ENCODE results near the gene MMP25. TPM values are rescaled to one million over a fixed set of nuclear protein-coding genes. Genes with fewer than 3 reads are reported as not detected.

MMP25 gene
- total RNA-seq, 6 donors from 2014 or later: 10.0 to 41.4 (median 20.5) TPM

DNA sequence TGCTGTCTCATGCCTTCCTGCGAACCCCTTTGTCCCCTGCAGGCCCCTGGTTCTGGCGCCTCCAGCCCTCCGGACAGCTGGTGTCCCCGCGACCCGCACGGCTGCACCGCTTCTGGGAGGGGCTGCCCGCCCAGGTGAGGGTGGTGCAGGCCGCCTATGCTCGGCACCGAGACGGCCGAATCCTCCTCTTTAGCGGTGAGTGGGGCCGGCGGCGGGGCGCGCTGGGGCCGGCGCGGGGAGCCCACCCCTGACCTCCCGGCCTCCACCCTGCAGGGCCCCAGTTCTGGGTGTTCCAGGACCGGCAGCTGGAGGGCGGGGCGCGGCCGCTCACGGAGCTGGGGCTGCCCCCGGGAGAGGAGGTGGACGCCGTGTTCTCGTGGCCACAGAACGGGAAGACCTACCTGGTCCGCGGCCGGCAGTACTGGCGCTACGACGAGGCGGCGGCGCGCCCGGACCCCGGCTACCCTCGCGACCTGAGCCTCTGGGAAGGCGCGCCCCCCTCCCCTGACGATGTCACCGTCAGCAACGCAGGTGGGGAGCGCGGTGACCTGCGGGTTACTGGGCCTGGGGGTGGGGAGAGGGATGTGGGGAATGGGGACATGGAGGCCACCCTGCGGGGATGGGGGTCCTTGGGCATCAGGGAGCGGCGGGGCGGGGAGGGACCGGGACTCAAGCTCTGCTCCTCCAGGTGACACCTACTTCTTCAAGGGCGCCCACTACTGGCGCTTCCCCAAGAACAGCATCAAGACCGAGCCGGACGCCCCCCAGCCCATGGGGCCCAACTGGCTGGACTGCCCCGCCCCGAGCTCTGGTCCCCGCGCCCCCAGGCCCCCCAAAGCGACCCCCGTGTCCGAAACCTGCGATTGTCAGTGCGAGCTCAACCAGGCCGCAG, 12.0 kb downstream of the MMP25 start:
- no peaks in the 10 kb centered on the region for H3K36me3 ChIP-seq
- no peaks in the 10 kb centered on the region for H3K27me3 ChIP-seq
- TF ChIP-seq, protein P1, sequence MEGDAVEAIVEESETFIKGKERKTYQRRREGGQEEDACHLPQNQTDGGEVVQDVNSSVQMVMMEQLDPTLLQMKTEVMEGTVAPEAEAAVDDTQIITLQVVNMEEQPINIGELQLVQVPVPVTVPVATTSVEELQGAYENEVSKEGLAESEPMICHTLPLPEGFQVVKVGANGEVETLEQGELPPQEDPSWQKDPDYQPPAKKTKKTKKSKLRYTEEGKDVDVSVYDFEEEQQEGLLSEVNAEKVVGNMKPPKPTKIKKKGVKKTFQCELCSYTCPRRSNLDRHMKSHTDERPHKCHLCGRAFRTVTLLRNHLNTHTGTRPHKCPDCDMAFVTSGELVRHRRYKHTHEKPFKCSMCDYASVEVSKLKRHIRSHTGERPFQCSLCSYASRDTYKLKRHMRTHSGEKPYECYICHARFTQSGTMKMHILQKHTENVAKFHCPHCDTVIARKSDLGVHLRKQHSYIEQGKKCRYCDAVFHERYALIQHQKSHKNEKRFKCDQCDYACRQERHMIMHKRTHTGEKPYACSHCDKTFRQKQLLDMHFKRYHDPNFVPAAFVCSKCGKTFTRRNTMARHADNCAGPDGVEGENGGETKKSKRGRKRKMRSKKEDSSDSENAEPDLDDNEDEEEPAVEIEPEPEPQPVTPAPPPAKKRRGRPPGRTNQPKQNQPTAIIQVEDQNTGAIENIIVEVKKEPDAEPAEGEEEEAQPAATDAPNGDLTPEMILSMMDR (IDR thresholded peaks at IDR 0.05): peak in 1 of 6 experiments; percentile 28
- TF ChIP-seq POLR2A (IDR thresholded peaks at IDR 0.05): no peak
- WGBS, 2 donors: 8% methylated on average over 33 of the region's 77 CpGs; no CpG with 5 or more reads in 1 of the 2 donors
- peak overlapping the region; percentile 88 to 98 (median 90) for H3K27ac ChIP-seq
- peak overlapping the region; percentile 71 to 95 (median 77) for H3K4me3 ChIP-seq
- DNase-seq: peak; percentile 73 to 91
- no peaks in the 10 kb centered on the region for H3K9me3 ChIP-seq
- H3K4me1 ChIP-seq: peaks cover 20 to 40% (median 27%) of the 10 kb centered on the region in 4 donors
- ATAC-seq (ENCODE audit: low FRiP score in 2 of 2): peak; percentile 25 to 34

DNA sequence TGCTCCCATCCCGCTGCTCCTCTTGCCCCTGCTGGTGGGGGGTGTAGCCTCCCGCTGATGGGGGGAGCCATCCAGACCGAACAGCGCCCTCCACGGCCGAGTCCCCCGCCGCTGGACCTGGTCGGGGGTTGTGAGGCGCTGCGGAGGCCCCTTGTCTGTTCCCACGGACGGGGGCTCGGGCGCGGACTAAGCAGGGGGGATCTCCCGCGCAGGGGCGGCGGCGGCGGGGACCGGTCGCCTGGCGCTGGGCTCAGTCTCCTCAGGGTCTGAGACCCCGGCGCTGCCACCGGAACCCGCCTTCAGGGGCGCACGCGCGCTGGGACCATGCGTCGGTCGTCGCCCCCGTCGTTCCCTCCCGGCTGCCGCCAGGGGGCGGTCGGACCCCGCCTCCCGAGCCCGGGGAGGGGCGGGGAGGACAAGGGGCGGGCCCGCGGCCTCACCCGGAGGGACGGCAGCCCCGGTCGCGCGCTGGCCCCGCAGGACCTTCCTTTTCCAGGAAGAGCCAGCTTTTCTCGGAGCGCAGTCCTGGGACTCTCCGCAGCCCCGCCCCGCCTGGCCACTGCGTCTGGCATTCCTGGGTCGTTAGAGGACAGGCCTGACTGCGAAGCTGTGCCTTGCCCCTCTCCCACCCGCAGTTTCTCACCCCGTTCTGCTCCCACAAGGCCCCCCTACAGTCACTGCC, 12.8 kb downstream of the MMP25 start:
- Histone ChIP-seq H3K4me3 (peak overlapping the region; percentile 71 to 95 (median 77)), H3K36me3 (no peaks in the 10 kb centered on the region), H3K27ac (peak overlapping the region; percentile 88 to 98 (median 90)), H3K9me3 (no peaks in the 10 kb centered on the region), H3K4me1 (peaks cover 20 to 40% (median 27%) of the 10 kb centered on the region in 4 donors), H3K27me3 (no peaks in the 10 kb centered on the region)
- TF ChIP-seq, protein P1 (IDR thresholded peaks at IDR 0.05): peak; percentile 98 to 100 (median 100)
- TF ChIP-seq EP300 (IDR thresholded peaks at IDR 0.05) (peak in 2 of 4 donors; percentile 90 to 93), POLR2A (IDR thresholded peaks at IDR 0.05) (peak in 1 of 4 donors; percentile 72), POLR2AphosphoS5 (IDR thresholded peaks at IDR 0.05) (peak; percentile 81 to 82)
- ATAC-seq (ENCODE audit: low FRiP score in 2 of 2) (peak; percentile 95 to 99), DNase-seq (peak; percentile 94 to 98)
- 0% methylated on average over 10 to 14 of the region's 67 CpGs for WGBS, 2 donors

DNA sequence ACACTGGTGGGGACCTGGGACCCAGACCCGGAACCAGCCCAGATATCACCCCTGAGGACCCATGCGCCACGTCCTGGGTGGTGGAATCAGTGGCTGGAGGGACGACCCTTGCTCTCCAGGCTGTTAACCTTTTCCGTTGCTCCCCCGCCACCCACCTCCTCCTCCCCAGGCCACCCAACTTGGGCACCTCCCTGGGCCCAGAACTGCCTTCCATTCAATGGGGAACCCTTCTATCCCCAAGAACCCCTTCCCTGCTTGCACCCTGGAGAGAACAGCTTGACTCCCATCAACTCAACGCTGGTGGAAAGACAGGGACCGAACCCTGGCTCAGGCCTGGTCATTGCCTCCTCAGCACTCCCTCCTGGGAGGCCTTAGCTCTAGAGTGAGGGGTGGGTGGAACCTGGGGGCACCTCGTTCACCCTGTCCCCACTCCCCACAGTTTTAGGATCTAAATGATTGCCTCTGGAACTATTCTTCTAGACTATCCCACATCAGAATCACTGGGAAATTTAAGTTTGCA, 13.4 kb downstream of the MMP25 start:
- Histone ChIP-seq H3K27me3 (no peaks in the 10 kb centered on the region), H3K4me3 (peak overlapping the region in 3 of 4 donors; percentile 71 to 95 (median 72)), H3K9me3 (no peaks in the 10 kb centered on the region), H3K27ac (peak overlapping the region; percentile 88 to 98 (median 90)), H3K36me3 (no peaks in the 10 kb centered on the region), H3K4me1 (peaks cover 24 to 38% (median 30%) of the 10 kb centered on the region in 4 donors)
- ATAC-seq (ENCODE audit: low FRiP score in 2 of 2) (no peak), DNase-seq (no peak)
- TF ChIP-seq, protein P1 (IDR thresholded peaks at IDR 0.05): no peak
- TF ChIP-seq POLR2AphosphoS5 (IDR thresholded peaks at IDR 0.05) (no peak), EP300 (IDR thresholded peaks at IDR 0.05) (no peak), POLR2A (IDR thresholded peaks at IDR 0.05) (no peak)
- 49 to 59% methylated on average over 8 to 9 of the region's 9 CpGs for WGBS, 2 donors

DNA sequence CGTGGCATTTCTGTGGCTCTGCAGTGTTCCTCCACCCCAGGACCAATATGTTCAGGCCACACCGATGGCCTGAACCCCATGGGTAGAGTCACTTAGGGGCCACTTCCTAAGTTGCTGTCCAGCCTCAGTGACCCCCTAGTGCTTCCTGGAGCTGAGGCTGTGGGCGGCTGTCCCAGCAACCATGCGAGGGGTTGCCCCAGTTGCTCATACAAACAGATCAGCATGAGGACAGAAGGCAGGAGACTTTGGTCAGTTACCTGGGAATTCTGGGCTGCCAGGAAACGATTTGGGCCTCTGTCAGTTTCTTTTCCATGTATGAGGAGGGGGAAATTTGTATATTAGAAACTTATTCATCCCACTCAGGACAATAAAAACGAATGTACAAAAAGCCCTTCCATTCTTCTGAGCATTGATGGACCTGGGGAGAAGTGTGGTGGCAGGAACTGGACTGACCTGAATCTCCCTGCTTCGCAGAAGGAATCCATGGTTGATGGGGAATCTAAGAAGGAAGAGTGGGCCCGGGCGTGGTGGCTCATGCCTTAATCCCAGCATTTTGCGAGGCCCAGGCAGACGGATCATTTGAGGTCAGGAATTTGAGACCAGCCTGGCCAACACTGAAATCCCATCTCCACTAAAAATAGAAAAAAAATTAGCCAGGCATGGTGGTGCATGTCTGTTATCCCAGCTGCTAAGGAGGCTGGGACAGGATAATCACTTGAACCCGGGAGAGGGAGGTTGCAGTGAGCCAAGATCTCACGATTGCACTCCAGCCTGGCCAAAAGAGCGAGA, 14.2 kb downstream of the MMP25 start:
- H3K4me1 ChIP-seq: peaks cover 29 to 38% (median 34%) of the 10 kb centered on the region in 4 donors
- H3K4me3 ChIP-seq: no peak overlapping the region
- no peak for ATAC-seq (ENCODE audit: low FRiP score in 2 of 2)
- no peak for DNase-seq
- no peaks in the 10 kb centered on the region for H3K9me3 ChIP-seq
- 89 to 92% methylated on average over 14 of the region's 14 CpGs for WGBS, 2 donors
- no peak for TF ChIP-seq POLR2A (IDR thresholded peaks at IDR 0.05)
- no peaks in the 10 kb centered on the region for H3K36me3 ChIP-seq
- H3K27me3 ChIP-seq: no peaks in the 10 kb centered on the region
- peak overlapping the region; percentile 88 to 98 (median 90) for H3K27ac ChIP-seq
